ENCODE measurements around the gene AKNAD1.
"Not testable (repeated sequence)": the region's sequence is repeated elsewhere in the genome, so short reads cannot be mapped to it uniquely, and the experiment has no call there.

The AKNAD1 gene, protein sequence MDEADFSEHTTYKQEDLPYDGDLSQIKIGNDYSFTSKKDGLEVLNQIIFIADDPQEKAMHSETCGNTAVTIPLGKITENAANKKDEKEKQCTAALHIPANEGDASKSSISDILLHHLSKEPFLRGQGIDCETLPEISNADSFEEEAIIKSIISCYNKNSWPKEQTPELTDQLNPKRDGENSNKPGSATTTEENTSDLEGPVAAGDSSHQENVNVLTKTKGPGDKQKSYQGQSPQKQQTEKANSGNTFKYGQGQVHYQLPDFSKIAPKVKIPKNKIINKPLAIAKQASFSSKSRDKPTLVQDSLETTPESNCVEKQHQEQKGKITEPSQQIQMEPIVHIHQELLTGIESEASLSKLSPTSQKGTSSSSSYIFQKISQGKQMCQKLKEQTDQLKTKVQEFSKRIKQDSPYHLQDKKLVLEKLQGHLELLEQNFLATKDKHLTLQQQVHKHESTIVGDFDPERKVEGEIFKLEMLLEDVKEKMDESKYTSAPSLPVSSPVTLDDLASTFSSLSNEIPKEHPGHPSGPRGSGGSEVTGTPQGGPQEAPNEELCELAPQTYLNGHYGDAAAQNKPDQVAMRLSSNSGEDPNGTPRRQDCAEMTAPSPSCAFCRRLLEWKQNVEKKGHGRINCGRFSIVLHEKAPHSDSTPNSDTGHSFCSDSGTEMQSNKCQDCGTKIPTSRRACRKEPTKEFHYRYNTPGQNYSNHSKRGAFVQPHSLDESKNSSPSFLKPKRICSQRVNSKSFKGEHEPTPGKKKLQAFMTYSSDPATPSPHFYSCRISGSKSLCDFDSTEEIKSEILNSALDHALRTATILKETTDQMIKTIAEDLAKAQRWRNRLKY

DNA sequence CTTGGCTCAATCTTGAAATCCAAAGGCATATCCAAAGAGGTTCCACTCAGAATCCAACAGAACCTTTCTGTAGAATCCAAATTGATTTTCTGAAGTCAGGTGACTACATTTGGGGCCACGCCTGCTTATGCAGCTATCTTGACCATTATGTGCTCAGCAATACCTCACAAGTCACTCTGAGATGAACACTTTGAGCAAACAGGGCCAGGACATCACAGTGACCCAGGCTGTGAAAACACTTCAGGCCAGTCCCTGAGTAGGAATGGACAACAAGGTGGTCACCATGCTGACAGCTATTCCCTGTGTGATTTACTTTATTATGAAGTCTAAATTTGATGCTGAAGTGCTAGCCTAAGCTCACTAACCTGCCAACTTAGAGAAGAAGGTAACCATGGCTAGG, at the start of gene AKNAD1:
TSS of gene AKNAD1 (minus strand) at position 101 of the 400 bp plus-strand sequence. CDS start 4,430 bp downstream, outside the sequence.
- no peak for DNase-seq (ENCODE audit: low spot score)

DNA sequence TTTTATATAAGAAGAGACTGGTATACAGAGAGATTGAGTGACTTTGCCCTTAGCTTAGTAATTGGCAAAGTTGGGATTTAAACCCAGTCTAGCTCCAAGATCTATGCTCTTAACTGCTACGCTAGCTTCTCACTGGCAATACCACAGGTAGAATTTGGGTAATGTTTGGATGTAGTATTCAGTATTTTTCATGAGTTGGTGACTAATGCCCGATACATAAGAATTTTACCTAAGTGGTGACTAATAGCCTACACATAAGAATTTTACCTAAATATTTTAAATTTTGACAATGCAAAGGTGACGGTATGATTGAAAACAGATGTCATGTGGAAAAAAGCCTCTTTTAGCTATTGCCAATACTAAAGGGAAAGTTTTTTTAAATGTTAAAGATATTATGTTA, 44.2 kb upstream of the AKNAD1 start:
- DNase-seq (ENCODE audit: low spot score): no peak

DNA sequence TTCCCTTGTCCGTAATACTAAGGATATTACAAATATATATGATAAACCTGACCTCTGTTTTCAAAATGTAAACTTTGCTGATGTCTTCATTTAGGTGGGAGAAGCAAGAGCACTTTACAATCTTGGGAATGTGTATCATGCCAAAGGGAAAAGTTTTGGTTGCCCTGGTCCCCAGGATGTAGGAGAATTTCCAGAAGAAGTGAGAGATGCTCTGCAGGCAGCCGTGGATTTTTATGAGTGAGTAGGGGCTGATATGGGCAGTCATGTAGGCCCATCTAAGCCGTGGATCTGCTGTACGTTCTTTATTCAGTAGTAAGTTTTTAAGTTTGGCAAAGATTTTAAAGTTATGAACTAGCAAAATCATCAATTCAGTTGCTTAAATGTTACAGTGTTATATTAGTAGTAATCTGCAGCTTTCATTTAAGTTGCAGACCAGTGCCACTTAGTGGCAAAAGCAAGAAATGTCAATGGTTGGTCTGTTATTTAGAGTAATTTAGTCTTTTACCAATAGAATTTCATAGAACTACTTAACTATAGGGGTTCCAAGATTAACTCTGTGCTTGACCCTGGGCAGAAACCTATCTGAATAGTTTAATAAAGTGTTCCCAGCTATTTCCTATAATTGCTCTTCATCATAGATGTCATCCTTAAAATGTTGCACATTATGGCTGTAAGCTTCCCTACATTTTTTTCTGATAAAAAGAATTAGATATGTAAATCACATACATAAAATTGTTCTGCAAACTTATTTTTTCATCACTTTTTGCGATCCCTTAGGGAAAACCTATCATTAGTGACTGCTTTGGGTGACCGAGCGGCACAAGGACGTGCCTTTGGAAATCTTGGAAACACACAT, 41.2 kb upstream of the AKNAD1 start:
- DNase-seq (ENCODE audit: low spot score): peak; percentile 76

DNA sequence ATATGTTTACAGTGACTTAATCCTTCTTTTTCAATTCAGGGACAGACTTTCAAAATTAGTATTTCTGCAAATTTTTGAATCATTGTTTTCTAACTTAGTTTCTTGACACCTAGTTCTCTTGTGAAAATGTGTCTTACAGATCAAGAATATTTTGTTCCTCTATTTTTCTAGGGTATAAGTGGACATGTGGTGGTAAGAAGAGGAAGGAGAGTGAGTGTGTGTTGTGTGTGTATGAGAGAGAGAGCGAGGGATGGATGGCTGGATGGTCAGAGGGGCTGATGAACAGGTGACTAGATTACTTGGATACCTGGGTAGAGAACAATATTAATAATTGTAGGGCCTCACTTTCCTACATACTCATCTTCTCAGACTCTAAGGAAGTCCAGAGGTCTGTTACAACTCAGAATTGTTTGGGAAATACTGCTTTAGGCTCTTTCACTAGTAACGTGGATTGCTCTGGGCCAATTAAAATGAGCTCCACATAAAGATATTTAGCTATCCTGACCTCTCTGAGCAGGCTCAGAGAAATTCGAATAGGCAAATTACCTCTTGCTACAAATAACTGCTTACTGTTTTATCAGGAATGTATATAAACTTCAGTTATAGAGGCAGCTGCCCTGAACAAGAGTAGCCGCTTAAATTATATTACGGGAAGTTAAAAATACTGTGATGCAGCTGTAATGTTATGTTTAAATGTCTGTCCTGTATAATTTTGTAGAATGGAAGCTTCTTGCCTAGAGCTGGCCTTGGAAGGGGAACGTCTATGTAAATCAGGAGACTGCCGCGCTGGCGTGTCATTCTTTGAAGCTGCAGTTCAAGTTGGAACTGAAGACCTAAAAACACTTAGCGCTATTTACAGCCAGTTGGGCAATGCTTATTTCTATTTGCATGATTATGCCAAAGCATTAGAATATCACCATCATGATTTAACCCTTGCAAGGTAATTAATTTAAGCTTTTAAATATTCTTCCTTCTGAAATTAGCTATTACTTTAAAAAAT, 39.6 kb upstream of the AKNAD1 start:
- DNase-seq (ENCODE audit: low spot score): peak; percentile 20

DNA sequence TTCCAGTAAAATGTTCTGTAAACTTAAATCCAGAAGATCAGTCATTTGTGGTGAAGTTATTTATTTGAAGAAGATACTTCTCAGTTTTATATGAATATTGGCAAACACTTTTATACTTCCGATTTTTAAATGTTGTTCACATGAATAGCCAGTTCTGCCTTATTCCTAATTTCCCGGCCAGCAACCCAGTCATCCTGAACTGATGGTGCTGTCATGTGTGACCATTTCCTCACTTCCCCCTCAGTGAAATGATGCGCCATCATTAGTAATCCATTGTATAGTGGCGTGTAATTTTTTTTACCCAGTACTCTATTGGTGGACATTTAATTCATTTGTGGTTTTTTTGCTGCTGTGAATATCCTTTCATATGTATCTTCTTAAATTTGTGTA, 36.2 kb upstream of the AKNAD1 start:
- DNase-seq (ENCODE audit: low spot score): no peak

DNA sequence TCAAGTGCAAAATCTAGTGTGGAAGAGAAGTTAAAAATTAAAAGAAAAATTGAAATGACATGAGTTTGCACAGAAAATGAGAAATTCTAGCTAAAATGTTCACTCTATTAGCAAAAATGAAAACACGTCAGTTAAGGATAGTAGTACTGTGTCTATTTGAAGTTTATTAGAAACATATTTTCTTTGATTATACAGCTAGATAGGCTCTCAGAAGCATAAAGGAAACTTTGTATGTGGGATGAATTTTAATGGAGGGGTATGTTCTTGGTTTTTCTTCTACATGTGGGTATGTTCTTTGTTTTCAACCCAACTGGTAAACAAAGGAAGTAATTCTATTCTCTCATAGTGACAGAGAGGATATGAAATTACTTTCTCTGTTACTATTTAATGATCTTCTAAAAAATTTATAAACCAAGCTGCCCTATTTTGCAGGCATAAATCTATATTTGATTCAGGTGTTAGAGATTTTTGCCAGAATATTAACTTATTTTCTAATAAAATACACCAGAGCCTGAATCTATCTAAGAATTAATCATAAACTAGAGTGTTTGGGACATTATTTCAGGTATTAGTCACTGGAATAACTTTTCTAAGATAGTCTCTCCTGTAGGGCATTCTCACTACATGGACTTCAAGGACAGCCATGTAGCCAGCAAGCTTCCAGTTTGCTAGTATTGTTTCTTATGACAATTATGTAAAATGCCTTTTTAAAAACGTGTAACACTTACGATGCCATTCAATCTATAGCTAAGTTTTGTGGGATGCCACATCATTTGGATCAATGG, 35.7 kb upstream of the AKNAD1 start:
- no peak for DNase-seq (ENCODE audit: low spot score)

DNA sequence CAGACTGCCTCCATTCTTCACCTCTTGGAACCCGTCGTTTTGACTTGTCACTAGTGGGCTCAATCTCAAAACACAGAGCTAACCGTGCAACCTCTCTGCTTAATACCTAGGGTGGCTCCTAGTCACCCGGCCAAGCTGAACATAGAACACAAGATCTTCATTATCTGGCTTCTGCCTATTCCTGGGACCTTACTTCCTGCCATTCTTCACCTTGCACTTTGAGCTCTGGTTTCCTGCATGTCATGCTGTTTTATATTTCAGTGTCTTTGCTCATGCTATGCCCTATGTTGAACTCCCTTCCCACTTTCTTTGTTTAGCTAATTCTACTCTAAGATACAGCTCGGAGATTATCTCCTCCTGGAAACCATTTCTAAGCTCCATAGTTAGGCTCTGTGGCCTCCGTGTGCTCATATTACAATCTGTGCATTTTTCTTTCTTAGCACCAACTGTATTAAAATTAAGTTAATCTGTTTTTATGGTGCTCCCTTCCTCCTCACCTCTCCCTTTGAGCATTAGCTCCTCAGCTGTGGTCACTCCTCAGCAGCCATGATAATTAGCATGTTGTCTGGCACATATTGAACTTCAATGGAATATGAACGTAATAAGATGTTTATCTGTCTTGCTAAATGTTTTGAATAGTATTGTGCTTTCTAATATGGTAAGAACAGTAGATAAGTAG, 33.0 kb upstream of the AKNAD1 start:
- no peak for DNase-seq (ENCODE audit: low spot score)

DNA sequence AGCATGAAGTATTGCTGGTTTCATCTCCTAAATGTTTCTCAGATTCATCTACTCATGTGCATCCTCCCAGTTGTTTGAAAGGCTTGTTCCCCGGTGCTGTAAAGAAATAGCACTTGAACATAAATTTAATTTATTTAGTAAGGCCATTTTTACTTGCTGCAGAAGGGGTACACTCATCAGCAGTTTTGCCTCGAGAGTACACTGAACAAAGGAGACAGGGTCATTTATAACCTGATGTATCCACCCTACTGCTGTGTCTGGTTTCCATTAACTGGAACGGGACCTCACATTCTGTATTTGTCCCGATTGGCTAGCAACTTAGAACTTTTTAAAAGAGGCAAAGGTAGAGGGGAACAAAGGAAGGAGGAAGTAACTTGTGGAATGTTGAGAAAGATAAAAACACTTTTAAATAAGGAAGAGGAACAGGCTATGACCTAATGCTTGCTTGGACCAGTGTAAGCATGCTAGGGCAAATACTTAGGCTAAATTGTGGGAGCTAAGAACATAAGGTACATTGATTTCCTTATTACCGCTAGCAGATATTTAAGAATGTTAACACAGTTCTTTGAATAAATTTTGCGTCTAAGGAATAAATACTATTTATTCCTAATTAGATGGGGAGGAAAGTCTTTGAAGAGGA, 32.2 kb upstream of the AKNAD1 start:
- not testable (repeated sequence) for DNase-seq (ENCODE audit: low spot score)

DNA sequence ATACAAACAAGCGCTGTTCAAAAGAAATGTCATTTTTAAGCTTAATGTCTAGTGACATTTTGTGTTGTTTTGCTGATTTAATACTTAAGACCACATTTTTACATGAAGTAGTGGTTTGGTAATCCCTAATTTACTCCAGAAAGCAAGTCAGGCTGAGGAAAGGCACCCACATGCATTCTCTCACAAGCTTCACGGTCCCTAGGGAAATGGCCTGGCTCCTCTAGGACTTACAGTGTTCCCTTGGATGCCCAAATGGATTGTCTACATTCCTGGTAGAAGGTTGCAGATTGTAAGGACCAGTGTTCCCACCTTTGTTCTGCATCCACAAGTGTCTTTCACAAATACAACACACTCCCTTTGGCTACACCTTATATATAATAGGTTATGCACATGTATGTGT, 29.4 kb upstream of the AKNAD1 start:
- no peak for DNase-seq (ENCODE audit: low spot score)

DNA sequence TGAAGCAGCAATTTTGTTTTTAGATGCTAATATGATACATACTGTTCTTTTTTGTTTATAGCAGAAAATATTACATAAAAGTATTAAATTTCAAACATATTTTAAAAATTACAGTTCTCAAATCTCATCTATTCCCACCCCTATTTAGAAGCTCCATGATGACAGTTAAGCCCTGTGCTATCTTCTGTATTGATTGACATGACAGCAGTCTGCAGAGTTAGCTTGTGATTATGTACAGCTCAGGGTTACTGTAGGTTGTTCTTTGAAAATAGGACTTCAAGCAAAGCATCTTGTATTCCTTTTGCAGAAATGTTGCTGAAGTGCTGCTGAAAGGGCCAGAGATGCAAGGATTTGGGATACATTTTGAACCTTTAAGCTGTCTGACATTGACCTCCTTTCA, 28.1 kb upstream of the AKNAD1 start:
- DNase-seq (ENCODE audit: low spot score): no peak

DNA sequence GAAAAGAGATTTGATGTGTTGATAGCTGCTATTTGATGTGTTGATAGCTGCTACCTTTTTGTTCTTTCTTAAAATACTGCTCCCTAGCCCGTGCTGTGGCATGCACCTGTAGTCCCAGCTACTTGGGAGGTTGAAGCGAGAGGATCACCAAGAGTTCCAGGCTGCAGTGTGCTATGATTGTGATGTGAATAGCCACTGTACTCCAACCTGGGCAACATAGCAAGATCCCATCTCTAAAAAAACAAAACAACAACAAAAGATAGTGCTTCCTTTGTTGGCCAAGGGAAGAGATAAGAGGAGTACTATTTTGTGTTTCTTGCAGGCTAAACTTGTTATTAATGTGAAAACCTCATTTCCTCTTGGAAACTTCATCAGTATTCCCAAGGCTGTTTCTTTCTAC, 25.9 kb upstream of the AKNAD1 start:
- DNase-seq (ENCODE audit: low spot score): no peak

DNA sequence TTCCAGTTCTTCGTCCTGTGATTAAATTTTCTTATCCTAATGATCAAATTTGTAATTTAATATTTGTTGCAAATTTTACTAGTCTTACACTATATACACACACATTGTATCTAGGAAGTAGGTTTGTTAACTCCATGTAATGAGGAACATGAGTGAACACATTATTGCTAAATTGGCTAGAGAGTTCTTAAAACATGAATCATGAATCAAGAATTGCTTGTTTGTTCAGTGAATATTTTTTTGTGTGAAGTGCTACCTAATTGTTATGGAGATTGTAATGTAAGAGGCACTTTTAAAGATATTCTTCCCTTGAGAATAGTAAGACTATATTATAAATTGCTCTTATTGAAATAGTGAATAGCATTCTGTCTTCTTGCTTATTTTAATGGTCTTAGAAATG, 24.5 kb upstream of the AKNAD1 start:
- no peak for DNase-seq (ENCODE audit: low spot score)

DNA sequence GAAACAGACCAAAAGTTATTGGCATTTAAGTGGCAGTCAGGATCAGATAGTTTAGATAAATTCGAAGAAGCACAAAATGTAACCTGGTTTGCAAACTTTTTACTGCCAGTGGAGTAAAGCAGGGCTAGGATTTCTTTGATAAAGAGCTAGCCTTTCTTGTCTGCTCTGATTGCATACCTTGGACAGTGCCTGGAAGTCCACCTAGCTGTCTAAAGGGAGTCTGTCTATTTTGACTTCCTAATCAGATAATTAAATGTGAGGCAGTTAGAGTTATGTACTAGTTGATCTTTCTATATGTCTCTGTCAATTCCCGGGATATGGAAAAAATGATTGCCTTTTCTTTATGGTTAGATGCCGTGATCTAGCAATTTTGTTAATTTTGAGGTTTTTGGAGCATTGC, 24.0 kb upstream of the AKNAD1 start:
- no peak for DNase-seq (ENCODE audit: low spot score)

DNA sequence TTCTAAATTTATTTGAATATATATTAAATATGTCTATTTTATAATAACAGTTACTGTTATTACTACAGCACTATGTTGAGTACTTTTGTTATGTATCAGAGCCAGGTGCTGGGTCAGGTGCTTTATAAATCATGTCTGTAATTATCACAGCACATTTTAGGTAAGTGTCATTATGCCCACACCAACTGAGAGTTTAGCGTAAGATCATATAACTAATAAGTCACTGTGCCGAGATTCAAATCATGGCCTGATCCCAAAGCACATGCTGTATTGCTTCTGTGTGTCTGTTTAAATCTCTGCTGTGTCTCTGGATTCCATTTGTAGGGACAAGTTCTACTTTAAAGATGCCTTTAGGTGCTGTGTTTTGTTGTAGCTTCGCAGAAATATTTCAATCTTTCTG, 21.8 kb upstream of the AKNAD1 start:
- peak; percentile 50 for DNase-seq (ENCODE audit: low spot score)

DNA sequence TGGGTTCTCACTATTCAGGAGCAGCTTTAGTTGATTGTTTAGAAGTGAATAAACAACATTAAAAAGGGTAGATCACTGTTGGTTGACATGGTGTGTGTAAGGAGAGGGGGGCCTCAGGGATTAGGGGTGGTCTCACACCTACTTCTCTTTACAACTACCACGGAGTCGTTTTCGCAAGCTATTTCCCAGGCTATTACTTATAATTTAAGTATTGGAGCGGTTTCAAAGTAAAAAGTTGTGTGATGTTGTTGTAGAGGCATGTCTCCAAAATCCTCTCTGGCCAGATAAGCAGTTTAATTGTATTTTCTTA, 21.2 kb upstream of the AKNAD1 start:
- no peak for DNase-seq (ENCODE audit: low spot score)

DNA sequence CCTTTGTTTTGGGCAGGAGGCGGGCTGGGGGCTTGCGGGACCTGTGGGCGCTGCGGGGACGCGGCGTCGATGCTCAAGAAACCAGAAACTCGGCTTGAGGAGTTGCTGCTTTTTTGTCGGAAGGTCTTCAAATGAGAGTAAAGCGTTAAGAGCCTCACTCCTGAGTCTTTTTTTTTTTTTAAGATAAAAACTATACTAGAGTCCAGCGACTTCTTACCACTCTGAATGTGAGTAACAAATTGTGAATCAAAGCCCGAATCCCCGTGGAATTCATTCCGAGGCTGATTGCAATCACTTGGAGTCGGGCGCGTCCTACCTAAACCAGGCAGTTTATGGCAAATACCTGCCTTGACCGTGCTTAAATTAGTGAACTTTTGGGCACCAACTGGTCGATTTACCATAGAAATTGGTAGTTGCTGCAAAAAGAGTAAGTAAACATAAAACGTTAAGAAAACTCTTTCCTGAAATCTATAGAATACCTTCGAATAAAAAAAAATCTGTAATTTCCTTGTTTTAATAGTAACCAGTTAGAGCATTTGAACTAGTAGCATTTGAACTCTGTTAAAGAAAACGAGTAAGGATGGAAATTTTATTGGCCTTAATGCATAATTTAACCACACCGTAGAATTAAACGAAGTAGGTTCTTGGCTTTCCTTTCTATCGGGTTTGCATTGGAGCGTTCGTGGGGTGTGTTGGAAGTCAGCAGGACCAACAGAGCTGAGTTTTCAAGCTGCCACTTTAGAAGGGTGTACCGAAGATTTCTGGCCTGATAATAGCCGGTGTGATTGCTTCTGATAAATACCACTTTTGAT, 20.7 kb upstream of the AKNAD1 start:
- peak; percentile 64 for DNase-seq (ENCODE audit: low spot score)

DNA sequence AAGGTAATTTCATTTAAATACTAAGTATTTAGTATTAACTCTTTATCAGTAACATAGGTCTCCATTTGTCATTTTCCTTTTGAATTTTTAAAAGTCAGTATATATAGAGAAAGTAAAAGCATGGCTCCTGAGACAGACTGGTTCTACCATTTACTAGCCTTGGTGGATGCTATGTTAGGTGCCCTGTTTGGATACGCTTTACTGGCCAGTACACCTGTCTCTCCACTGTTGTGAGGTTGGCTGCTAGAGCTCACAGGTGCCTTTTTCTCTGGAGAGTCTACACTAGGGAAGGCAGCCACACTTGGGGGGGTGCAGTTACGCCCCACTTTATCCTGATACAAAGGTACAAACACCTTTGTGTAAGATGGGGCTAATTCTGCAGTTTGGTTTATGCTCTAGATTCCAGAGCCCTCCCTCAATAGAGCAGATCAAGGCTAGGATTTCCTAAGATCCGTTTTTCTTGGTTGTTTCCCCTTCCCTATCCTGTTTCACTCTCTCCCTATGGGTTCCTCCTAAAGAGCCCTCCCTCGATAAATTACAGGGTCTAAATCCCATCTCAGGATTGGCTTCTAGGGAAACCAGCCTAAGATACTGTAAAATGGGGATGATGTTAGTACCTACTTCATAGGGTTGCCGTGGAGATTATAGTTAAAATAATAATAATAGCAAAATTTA, 14.3 kb upstream of the AKNAD1 start:
- DNase-seq (ENCODE audit: low spot score): no peak
